Pulmonary artery endothelial cell (primary cell): ENCODE results near the gene PLXNA1. TPM values are rescaled to one million over a fixed set of nuclear protein-coding genes. Genes with fewer than 3 reads are reported as not detected.

Experiments used
- DNase-seq: peaks from one replicate; pipeline ENCODE4 v3.0.0-alpha.2; 2011; ENCODE audit warnings: low read depth, low spot score
- total RNA-seq: library from RNA; depleted of rRNA; stranded (reverse); fragments of >200 nt; gene quantifications from 2 replicates; pipeline ENCODE4 v1.2.3, GENCODE V29; 2014

The PLXNA1 gene
- total RNA-seq, 1 donor from 2014 or later = 31.2 TPM

DNA sequence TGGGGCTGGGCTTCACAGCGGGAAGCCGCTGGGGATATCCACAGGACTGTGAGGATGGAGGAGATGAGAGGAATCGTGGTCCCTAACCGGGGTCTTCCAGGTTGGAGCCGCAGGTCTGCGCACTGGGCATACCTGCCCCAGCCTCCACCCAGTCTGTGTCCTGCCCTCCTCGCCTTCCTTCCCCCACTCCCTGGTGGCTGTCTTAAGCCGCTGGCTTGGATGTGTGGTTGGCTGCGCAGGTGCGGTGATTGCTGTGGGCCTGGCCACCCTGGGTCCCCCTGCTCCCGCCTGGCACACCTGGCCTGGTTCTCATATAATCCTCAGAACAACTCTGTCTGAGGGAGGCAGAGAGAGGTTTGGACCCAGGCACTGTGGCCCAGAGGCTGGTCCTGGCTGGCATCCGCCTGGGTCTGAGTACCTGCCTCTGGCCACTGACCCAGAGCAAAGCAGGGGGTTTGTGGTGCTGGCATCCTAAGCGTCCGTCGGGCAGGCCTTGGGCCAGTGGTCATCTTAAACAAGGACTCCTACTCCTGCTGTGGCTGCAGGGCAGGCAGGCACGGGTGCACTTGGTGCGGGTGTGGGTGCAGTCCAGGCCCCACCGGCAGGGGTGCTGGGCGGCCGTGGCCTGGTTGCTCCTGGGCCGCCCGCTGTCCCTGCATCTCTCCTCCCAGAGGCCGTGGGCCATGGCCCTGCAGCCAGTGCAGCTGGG is 18.7 kb downstream of the PLXNA1 start:
- no peak for DNase-seq

DNA sequence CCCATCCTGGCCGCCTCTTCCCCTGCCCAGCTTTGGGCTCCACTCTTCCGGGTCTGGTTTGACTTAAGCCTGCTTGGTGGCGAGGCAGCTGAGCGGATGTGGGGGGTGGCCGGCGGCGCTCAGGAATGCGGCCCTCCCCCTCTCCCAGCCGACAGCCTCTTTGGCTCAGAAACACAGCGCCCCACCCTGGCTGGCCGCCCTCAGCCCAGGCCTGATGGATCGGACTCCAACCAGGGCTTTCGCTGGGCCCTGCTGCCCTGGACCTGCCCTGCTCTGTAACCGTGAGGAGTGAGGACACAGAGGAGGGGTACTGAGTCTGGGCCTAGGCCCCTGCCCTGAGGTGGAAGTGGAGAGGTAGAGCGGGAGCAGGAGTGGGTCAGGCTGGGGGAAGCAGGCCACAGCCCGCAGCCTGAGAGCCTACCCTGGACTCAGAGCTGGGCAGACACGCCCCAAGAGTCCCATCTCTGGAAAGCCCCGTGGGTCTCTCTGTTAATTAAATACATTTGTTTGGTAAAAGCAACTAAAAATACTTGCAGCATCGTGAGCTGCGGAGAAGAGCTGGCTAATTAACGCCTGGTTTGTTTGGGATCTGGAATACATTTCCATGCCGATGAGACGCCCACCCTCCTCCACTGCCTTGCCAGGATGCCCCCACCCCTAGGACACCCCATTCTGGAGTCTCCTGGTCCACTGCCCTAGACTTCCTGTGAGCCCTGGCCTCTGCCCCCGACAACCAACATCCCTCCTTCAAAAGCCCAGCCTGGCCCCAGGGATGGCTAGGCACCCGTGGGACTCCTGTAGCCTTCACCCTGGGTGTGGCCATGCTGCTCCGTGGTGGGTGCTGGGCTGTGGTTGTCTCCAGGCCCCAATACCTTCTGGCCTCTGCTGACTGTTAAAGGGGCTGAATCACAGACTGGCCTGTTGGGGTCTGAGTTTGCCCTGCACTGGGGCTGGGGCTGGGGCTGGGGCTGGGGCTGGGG is 19.6 kb downstream of the PLXNA1 start:
- DNase-seq = peak; percentile 56

GRCh38 chr3:127003175-127003555 is 20.2 kb downstream of the PLXNA1 start:
- no peak for DNase-seq

DNA sequence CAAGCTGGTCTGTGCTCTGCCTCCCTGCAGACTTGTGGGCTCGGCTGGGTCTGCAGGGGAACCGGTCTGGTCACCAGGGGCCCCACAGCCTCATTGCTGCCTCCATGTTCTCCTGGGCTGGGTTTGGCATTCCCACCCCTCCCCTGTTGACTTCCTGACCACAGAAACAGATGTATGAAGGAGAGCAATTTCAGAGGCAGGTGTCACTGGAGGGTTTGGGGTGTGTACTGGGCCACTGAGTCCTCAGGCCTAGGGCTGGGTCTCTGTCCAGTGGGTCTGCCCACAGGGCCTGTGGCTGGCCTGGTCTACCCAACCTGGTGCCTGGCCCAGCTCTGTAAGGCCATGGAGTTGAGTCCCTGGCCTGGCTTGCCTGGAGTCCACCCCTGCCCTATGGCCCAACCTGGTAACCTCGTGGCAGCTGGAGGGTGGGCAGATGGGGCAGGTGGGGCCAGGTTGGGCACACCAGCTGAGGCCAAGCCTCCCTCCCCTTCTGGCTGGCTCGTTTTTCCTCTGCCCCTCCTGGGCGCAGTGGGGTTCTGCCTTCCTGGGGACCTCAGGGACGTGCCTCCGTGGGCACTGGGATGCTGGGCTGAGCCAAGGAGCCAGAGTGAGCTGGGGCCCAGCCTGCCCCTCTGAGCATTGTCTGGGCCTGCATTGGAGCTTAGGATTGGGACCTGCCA is 20.8 kb downstream of the PLXNA1 start:
- no peak for DNase-seq

- DNase-seq = no peak
Measured at GRCh38 chr3:127004641-127005397, 21.9 kb downstream of the PLXNA1 start.

GRCh38 chr3:127005864-127006500 is 23.1 kb downstream of the PLXNA1 start:
- no peak for DNase-seq

- no peak for DNase-seq
Measured at GRCh38 chr3:127006781-127007436, 24.0 kb downstream of the PLXNA1 start.

DNA sequence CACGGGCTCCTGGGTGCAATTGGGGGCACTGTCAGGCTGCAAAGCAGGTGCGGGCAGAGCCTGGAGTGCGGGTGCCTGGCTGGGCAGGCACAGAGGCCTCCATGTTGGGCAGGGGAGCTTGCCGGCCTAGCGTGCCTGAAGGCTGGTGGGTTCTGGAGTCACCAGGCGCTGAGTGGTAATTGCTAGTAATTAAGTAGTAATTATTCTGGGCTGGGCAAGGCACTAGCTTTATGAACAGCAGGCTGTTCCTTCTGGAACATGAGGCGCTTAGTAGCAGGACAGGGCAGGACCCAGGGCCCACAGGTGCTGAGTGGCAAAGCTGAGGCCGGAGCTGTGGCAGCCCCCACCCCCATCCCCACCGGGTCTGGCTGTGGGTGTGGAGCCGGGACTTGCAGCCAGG is 25.3 kb downstream of the PLXNA1 start:
- DNase-seq = no peak

DNA sequence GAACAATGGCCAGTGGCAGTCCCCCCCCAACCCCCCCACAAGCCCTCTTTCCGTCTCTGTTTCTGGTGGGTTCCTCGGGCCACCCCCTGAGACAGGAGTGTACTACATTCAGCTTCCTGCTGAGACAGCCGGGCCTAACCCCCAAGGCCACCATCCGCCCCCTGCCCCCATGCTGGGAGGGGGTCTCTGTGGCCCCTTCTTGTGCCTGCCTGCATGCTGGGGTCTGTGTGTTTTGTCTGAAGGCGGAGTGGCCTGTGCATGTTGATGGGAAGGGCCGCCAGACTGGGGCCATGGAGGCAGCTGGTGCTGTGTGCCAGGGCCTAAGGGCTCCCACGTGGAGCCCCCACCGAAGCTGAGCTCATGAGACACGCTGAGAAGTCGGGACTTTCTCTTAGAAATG is 26.6 kb downstream of the PLXNA1 start:
- DNase-seq = no peak

DNA sequence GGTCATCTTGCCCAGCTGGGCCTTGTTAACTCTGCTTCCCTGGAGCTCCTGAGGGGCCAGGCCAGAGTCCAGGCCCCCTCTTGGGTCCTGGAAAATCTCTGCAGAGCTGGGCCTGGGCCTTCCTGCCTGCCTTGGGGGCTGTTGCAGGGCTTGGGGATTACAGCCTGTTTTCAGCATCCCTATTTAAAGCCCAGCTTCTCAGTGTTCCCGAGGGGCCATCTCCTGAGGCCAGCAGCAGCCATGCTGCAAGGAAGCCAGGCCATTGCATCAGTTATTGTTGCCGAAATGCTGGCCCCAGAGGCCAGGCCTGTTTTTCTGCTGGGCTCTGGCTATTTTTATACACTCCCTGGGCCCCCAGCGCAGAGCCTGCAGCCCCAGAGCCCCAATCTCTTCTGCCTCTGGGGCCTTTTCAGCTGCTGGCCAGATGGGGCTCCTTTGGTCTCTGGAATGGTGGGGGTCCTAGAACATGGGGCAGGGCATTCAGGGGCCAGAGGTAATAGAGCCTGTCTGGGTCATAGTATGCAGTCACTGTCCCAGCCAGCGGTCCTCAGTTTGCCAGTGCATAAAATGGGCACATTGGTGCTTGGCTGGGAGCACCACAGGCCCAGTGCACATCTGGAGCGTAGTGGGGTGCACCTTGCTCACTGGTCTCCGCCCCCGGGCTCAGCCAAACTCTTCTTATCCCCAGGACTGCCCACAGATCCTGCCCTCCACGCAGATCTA is 28.5 kb downstream of the PLXNA1 start:
- DNase-seq = no peak

DNA sequence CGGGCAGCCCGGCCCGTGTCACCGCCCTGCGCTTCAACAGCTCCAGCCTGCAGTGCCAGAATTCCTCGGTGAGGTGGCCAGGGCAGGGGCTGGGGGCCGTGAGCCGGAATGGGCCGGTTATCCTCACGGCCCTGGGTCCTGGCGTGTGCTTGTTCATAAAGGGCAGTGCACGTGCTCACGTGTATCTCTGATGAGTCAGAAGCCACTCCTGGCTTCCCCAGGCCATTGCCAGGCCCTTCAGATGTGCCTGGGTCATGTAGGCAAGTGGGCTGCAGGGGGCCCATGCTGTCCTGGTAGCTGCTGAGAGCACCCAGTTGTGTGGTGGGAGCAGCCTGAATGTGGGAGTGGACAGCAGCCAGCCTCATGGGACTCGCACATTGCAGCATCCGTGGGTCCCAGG is 29.2 kb downstream of the PLXNA1 start:
- DNase-seq = no peak

DNA sequence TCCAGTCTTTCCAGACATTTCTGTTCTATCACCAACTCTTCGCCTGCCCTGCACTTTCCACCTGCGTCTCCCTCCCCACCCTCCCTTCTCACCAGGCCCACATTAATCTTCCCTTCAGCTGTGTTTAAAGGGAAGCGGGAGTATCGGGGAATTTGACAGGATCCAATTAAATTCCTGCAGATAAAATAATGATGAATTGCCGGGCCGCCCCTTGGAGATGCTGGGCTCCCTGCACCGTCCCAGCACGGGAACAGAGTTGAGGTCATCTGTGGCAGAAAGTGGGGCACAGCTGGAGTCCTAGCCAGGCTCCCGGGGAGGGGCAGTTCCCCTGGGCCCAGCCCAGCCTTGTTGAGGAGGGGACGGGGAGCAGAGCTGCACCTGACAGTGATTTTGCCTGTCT is 30.3 kb downstream of the PLXNA1 start:
- no peak for DNase-seq

DNA sequence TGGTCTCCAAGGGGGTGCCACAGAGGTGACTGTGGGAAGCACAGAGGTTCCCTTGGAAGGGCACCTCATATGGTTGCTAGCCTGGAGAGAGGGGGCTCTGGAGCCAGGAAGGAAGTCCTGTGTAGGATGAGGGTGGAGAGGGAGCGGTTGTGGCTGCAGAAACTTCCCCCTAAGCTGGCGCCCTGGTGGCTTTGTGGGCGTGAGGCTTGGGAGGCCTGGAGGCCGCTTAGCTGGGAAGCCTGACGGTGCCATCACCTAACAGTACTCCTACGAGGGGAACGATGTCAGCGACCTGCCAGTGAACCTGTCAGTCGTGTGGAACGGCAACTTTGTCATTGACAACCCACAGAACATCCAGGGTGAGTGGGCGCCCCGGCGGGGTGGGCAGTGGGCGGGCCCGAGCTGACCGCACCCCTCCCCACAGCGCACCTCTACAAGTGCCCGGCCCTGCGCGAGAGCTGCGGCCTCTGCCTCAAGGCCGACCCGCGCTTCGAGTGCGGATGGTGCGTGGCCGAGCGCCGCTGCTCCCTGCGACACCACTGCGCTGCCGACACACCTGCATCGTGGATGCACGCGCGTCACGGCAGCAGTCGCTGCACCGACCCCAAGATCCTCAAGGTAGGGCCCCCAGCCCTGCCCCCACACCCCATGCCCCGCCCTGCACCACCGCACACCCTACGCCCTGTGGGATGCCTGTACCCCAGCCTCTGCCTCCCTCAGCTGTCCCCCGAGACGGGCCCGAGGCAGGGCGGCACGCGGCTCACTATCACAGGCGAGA is 31.0 kb downstream of the PLXNA1 start:
- DNase-seq = no peak

DNA sequence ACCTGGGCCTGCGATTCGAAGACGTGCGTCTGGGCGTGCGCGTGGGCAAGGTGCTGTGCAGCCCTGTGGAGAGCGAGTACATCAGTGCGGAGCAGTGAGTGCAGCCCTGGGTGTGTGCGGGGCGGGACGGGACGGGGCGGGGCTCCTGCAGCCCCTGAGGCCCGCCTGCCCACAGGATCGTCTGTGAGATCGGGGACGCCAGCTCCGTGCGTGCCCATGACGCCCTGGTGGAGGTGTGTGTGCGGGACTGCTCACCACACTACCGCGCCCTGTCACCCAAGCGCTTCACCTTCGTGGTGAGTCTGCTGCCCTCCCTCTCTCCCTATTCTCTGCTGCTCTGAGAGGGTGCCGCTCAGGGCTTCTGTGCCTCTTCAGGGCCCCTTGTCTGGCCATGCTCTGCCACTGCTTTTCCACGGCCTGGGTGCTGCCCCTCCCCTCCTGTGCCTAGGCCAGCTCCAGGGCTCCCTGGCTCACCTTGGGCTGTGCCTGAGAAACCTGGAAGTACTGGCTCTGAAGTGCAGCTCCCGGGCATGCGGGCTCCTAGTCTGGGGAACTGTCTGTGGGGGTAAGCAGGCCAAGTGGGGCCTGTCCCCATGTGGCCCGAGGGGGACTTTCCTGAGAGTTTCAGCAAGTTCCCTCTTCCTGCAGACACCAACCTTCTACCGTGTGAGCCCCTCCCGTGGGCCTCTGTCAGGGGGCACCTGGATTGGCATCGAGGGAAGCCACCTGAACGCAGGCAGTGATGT is 31.8 kb downstream of the PLXNA1 start:
- no peak for DNase-seq

DNA sequence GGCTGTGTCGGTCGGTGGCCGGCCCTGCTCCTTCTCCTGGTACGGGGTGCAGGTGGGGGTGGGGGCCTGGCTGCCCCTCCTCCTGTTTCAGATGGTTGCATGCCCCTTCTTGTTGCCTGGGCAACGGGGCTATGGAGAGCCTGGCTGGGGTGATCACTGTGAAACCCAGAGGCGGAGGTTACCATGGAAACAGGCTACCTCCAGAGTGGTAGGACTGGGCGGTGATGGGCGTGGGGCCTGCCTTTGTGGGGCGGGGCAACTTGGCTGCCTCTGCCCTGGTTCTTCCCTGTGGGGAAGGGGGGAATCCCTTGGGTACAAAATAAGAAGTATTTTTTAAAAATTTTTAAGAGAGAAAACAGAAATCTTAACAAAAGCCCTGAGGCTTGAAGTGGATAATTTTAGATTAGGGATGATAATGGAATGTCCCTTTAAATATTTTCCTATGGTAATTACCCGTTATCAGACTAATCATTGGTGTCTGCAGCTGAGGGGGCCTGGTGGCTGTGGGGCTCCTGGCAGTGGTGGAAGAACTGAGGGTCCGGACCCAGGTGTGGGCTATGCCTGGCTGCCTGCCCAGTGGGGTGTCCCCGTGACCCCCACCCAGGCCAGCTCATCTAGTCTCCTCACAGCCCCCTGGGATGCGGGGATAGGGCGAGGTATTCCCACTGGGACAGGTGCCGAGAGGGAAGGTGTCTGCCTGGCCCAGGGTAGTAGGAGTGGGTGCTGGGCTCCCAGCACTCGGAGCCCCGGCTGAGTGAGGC is 32.5 kb downstream of the PLXNA1 start:
- DNase-seq = no peak

- no peak for DNase-seq
Measured at GRCh38 chr3:127016043-127016343, 33.1 kb downstream of the PLXNA1 start.

DNA sequence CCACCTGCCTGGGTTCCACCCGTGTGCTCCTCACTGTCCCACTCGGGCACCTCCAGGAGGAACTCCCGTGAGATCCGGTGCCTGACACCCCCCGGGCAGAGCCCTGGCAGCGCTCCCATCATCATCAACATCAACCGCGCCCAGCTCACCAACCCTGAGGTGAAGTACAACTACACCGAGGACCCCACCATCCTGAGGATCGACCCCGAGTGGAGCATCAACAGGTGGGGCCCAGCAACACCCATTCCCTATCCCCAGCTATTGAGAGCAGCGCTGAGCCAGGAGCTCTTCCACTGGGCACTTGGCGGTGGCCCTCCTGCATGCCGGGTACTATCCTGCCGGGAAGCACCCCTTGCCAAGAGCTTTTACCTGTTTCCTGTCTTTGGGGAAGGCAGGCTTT is 33.5 kb downstream of the PLXNA1 start:
- DNase-seq = no peak

DNA sequence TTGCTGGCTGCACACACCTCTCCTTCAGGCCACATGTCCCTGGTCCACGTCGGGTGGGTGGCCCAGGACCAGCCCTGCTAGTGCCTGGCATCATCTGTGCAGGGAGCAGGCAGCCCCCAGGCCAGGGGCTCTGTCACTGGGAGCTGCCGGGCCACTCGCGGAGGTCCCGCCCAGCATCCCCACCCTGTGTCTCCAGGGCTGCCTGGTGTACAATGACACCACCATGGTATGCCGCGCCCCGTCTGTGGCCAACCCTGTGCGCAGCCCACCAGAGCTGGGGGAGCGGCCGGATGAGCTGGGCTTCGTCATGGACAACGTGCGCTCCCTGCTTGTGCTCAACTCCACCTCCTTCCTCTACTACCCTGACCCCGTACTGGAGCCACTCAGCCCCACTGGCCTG is 34.3 kb downstream of the PLXNA1 start:
- no peak for DNase-seq
